ENCODE measurements around the gene TMEM54.

Gene TMEM54

DNA sequence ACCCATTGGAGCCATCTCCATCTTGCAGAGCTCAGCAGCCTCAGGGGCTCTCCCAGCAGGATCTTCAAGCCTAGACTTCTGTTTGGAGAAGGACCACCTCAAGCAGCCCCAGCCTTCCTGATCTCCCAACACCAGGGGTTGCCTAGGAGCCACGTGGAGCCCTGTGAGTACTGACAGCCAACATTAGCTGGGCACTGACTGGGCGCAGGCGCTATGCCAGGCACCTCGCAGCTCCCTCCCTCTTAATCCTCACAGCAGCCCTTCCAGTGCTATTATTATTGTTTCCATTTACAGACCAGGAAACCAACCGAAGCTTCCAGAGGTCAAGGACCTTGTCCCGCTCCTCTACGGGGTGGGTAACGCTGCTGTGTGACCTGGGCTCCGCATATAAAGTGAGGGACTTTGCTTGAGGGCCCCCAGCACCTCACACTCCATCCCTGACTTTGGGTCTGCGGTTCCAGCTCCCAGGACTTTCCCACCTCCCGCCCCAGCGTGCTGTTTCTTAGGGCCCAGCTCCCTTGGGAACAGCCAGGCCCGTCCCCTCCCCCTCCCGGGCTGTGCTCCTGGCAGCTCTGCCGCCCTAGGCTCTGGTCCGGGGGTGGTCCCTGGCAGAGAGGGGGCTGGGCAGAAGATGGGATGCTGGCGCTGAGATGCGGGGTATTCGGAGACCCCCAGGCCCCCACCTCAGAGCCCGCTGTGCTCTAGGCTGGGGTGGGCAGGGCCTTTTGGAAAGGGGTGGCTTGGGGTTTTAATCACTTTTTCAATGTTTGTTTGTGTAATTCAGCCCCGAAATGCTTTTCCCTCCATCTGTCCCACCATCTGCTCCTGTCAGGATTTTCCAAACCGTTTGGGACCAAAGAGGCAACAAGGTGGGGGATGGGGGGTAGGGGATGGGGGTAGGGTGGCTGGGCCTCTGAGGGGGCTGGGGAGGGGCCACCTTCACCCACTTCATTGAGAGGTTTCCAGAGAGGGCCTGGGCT lies 19.0 kb downstream of the TMEM54 start:
- no peak for DNase-seq (ENCODE audit: low read depth in 2 of 2)

- no peak for DNase-seq (ENCODE audit: low read depth in 2 of 2)
Observed at GRCh38 chr1:32881291-32881690, 19.9 kb downstream of the TMEM54 start.

GRCh38 chr1:32878637-32879041 lies 22.6 kb downstream of the TMEM54 start:
- DNase-seq (ENCODE audit: low read depth in 2 of 2), result no peak

GRCh38 chr1:32878183-32878582 lies 23.0 kb downstream of the TMEM54 start:
- DNase-seq (ENCODE audit: low read depth in 2 of 2), result no peak

- DNase-seq (ENCODE audit: low read depth in 2 of 2), result no peak
Observed at GRCh38 chr1:32877211-32878110, 23.7 kb downstream of the TMEM54 start.

DNA sequence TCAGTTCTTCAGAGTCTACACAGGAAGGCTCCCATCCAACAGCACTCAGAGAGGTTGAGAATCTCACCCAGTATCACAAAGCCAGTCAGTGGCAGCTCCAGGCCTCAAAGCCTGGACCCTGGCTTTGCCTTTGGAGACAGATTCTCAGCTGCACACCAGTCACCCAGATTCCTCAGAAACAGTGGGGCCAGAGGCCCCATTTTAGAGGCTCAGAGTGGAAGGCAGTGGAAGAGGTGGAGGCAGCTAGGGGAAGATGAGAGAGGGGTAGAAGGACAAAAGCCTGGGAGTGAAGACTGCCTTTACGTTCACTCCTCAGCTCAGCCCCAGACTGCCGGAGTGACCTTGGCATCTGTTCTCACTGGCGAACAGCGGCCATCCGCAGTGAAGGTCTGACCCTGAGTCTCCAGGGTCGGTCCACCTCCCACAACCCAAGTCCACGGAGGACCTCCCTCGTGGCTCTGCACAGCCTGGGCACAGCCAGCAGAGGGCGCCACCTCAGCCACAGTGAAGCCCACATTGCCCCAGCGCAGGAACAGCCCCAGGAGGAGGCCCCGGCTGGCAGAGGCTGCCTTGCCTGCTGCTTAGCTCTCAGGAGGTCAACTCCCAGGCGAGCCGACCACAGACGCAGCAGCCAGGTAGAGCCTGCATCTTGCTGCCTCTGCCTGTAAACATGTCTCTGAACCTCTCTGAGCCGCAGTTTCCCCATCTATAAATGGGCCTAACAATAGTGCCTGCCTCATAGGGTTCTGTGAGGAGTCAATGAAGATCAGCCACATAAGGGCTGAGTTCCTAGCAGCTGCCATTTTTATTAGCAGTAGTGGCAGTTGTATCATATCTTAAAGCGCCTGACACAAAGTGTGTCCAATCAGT lies 24.6 kb downstream of the TMEM54 start:
- DNase-seq (ENCODE audit: low read depth in 2 of 2), result peak in 1 of 2 donors; percentile 40

GRCh38 chr1:32874860-32875752 lies 26.1 kb downstream of the TMEM54 start:
- no peak for DNase-seq (ENCODE audit: low read depth in 2 of 2)

DNA sequence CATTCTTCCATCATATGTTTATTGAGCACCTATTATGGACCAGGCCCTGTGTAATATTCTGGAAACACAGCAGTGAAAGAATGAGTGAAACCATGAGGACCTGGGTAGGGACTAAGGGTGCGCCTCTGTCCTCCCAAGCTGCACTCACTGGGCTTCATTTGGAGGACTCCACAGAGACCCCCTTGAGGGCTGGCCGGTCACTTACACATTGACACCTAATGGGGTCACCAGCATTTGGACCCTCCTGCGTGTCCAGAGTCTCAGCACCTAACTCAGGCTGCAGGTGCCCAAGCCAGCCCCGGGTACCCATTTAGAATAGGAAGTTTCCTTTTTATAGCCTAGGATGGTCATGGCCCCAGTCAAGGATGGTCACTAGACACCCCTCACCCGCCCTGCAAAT lies 27.7 kb downstream of the TMEM54 start:
- no peak for DNase-seq (ENCODE audit: low read depth in 2 of 2)

DNA sequence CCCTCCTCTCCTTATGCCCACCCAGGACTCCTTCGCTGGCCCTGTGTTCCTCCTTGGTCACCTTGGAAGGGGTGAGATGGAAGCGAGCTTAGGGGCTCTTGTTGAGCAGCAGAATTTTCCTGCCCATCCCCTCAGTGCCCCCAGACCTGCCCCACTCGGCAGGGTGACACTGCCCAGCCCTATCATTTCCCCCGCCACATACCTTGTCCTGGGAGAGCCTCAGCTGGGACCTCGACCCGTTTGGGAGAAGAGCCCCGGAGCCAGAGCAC lies 29.1 kb downstream of the TMEM54 start:
- DNase-seq (ENCODE audit: low read depth in 2 of 2), result no peak

GRCh38 chr1:32871364-32872191 lies 29.6 kb downstream of the TMEM54 start:
- DNase-seq (ENCODE audit: low read depth in 2 of 2), result no peak

GRCh38 chr1:32870615-32871363 lies 30.4 kb downstream of the TMEM54 start, which contains the start of gene FNDC5:
Gene FNDC5 (minus strand): TSS chr1:32870912.
- no peak for DNase-seq (ENCODE audit: low read depth in 2 of 2)

DNA sequence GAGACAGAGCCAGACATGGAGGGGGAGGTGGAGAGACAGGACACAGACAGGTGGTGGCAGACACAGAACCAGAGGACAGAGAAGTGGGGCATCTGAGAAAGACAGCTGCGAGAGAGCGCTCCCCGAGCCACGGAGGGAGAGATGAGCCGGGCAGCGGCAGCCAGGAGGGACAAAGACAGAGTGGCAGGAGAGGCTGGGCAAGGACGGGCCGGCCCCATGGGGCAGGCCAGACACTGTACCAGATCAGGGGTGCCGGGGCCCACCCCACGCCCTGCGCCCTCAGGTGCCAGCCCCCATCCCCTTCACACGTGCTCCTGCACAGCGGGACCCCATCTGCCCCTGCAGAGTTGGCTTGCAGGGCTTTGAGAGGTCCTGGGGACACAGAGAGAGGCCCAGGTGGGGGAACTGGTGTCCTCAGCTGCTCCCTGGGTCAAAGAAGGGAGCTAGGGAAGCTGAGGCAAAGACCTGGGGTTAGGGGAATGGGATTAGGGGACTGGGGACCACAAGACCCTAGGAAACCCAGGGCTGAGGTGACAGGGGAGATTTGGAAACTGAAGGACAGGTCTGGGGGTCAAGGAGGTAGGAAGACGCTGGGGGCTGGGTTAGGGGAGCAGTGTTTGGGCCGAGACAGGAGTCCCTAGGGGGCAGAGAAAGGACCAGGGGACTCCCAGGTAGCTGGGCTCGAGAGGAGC lies 31.1 kb downstream of the TMEM54 start:
- DNase-seq (ENCODE audit: low read depth in 2 of 2), result no peak

DNA sequence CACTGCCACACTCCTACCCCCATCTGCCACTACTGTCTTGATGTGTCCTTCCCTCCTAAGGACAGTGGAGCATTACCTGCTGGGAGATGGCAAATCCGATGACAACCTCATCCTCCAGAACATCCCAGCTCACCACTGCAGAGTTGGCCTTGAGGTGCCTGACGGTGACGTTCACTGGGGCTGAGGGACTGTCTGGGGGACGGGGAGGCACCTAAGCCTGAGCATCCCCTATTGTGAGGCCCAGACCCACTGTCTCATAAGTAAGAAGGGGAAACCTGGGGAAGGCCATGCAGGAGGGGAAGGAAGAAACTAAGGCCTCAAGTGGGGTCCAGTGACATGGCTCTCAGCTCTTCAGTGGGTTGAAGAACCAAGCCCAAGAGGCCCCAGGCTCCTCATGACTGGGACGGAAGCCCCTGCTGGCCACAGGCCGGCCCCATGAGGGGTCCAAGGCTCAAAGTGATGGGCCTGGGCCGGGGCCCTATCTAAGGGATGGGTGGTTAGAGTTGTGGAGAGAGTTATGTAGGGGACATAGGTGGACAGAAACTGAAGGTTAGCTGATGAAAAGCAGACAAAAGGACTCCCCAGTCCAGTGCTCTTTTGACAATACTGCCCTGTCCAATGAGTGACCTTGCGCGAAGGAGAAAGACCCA lies 32.3 kb downstream of the TMEM54 start:
- no peak for DNase-seq (ENCODE audit: low read depth in 2 of 2)

DNA sequence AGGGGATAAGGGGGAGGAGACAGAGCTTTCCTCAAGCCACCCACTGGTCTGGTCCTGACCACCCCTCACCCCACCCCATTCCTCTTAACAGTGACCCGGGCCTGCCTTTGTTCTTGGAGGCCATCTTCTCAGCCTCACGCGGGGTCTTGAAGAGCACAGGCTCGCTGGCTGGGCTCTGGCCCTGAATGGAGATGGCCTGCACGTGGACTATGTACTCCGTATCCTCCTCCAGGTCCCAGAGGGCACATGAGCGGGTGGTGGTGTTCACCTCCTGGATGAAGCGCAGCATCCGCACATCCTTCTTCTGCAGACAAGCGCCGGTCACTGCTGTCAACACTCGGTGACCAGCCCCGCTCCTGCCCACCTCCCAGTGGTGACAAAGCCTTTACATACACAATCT lies 33.1 kb downstream of the TMEM54 start:
- no peak for DNase-seq (ENCODE audit: low read depth in 2 of 2)

GRCh38 chr1:32867671-32868070 lies 33.5 kb downstream of the TMEM54 start:
- DNase-seq (ENCODE audit: low read depth in 2 of 2), result no peak

DNA sequence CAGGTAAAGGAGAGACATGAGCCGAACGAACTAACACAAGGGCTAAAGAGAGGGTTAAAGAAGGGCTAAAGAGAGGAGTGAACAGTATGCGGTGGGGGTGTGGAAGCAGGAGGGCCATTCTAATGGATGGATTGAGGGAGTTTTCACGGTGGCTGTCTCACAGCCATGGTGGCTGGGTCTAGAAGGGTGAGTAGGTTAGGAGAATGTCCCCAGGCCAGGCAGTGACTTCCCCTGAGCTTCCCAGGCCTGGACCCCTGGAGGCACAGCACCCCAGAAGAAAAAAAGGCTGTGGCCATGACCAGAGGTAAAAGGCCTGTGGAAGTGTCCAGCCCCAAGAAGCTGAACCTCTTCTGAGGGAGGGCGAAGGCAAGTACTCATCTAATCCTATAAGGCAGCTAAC lies 34.0 kb downstream of the TMEM54 start:
- no peak for DNase-seq (ENCODE audit: low read depth in 2 of 2)

- DNase-seq (ENCODE audit: low read depth in 2 of 2), result no peak
Observed at GRCh38 chr1:32865639-32866405, 35.4 kb downstream of the TMEM54 start.
